IMR-90 (cell line): ENCODE data around the gene POLR2I. TPM values are rescaled to one million over a fixed set of nuclear protein-coding genes. Genes with fewer than 3 reads are reported as not detected.

ENCODE experiments used
- polyA plus RNA-seq, 3 experiments: library from polyadenylated mRNA; depleted of rRNA; stranded (reverse); fragments of >200 nt; gene quantifications; 2 replicates each; pipeline ENCODE4 v1.2.3, GENCODE V29; 2012; ENCODE audit warnings: low replicate concordance in 1 of 3
- total RNA-seq: library from RNA; depleted of rRNA; stranded (reverse); fragments of >200 nt; gene quantifications from 2 replicates; pipeline ENCODE4 v1.2.3, GENCODE V29; 2012; rRNA removed

Gene POLR2I
- total and polyA plus RNA-seq, 2 of the 4 experiments (the other 2 are of a cell fraction) = 35.8 to 59.7 TPM

Other genes with a start within 250 kb of the POLR2I start
- 4.7 and 6.7 TPM in 2 replicates for gene APLP1, start 246.3 kb downstream of the POLR2I start, total RNA-seq
- gene APLP1, start 246.3 kb downstream of the POLR2I start, polyA plus RNA-seq (2012; rRNA removed) = 41.0 and 44.3 TPM in 2 replicates
- 1.1 and 1.4 TPM in 2 replicates for gene NFKBID, start 214.3 kb downstream of the POLR2I start, total RNA-seq
- 12.3 and 13.3 TPM in 2 replicates for gene NFKBID, start 214.3 kb downstream of the POLR2I start, polyA plus RNA-seq (2012; rRNA removed)
- not detected in 2 replicates for gene HCST, start 212.3 kb downstream of the POLR2I start, total RNA-seq
- gene HCST, start 212.3 kb downstream of the POLR2I start, polyA plus RNA-seq (2012; rRNA removed) = 0.93 and 1.5 TPM in 2 replicates
- gene TYROBP, start 206.6 kb downstream of the POLR2I start, total RNA-seq = not detected in 2 replicates
- gene TYROBP, start 206.6 kb downstream of the POLR2I start, polyA plus RNA-seq (2012; rRNA removed) = not detected in 2 replicates
- 0.36 and 0.56 TPM in 2 replicates for gene LRFN3, start 178.5 kb downstream of the POLR2I start, total RNA-seq
- 4.8 TPM in 2 replicates for gene LRFN3, start 178.5 kb downstream of the POLR2I start, polyA plus RNA-seq (2012; rRNA removed)
- gene SDHAF1, start 119.7 kb downstream of the POLR2I start, total RNA-seq = 4.8 and 5.0 TPM in 2 replicates
- gene SDHAF1, start 119.7 kb downstream of the POLR2I start, polyA plus RNA-seq (2012; rRNA removed) = 9.9 and 13.2 TPM in 2 replicates
- not detected in 2 replicates for gene SYNE4, start 106.1 kb downstream of the POLR2I start, total RNA-seq
- 0.27 and 0.34 TPM in 2 replicates for gene SYNE4, start 106.1 kb downstream of the POLR2I start, polyA plus RNA-seq (2012; rRNA removed)
- 10.3 and 12.9 TPM in 2 replicates for gene ALKBH6, start 100.7 kb downstream of the POLR2I start, total RNA-seq
- gene ALKBH6, start 100.7 kb downstream of the POLR2I start, polyA plus RNA-seq (2012; rRNA removed) = 38.7 and 42.7 TPM in 2 replicates
- gene CLIP3, start 82.0 kb downstream of the POLR2I start, total RNA-seq = 5.0 and 5.4 TPM in 2 replicates
- 24.4 and 28.7 TPM in 2 replicates for gene CLIP3, start 82.0 kb downstream of the POLR2I start, polyA plus RNA-seq (2012; rRNA removed)
- gene THAP8, start 60.6 kb downstream of the POLR2I start, total RNA-seq = 1.8 and 2.2 TPM in 2 replicates
- gene THAP8, start 60.6 kb downstream of the POLR2I start, polyA plus RNA-seq (2012; rRNA removed) = 5.9 and 7.2 TPM in 2 replicates
- 4.5 and 5.0 TPM in 2 replicates for gene WDR62, start 60.0 kb downstream of the POLR2I start, total RNA-seq
- gene WDR62, start 60.0 kb downstream of the POLR2I start, polyA plus RNA-seq (2012; rRNA removed) = 7.0 and 8.2 TPM in 2 replicates
- gene OVOL3, start 3.7 kb downstream of the POLR2I start, total RNA-seq = not detected in 2 replicates
- gene OVOL3, start 3.7 kb downstream of the POLR2I start, polyA plus RNA-seq (2012; rRNA removed) = not detected in 2 replicates
- gene TBCB, start 593 bp upstream of the POLR2I start, total RNA-seq = 182 and 185 TPM in 2 replicates
- 269 and 315 TPM in 2 replicates for gene TBCB, start 593 bp upstream of the POLR2I start, polyA plus RNA-seq (2012; rRNA removed)
- 436 and 504 TPM in 2 replicates for gene CAPNS1, start 25.2 kb upstream of the POLR2I start, total RNA-seq
- gene CAPNS1, start 25.2 kb upstream of the POLR2I start, polyA plus RNA-seq (2012; rRNA removed) = 988 and 1,060 TPM in 2 replicates
- 0.54 and 1.1 TPM in 2 replicates for gene COX7A1, start 37.6 kb upstream of the POLR2I start, total RNA-seq
- gene COX7A1, start 37.6 kb upstream of the POLR2I start, polyA plus RNA-seq (2012; rRNA removed) = 6.9 and 8.4 TPM in 2 replicates
- gene ZNF565, start 99.8 kb upstream of the POLR2I start, total RNA-seq = 6.4 and 7.5 TPM in 2 replicates
- gene ZNF565, start 99.8 kb upstream of the POLR2I start, polyA plus RNA-seq (2012; rRNA removed) = 2.1 and 2.3 TPM in 2 replicates
- 106 and 129 TPM in 2 replicates for gene ZNF146, start 100.2 kb upstream of the POLR2I start, total RNA-seq
- 42.6 and 61.6 TPM in 2 replicates for gene ZNF146, start 100.2 kb upstream of the POLR2I start, polyA plus RNA-seq (2012; rRNA removed)